Loucy (cell line): ENCODE results near the gene HGD.

Source experiments
- CTCF ChIP-seq: fragments of 200-600 bp; sonication (generic); conservative IDR thresholded peaks from 2 replicates; pipeline ENCODE4 v1.5.1; 2014; ENCODE audit warnings: mild to moderate bottlenecking, antibody characterized with exemption, low read length
- EZH2phosphoT487 ChIP-seq: fragments of 200-600 bp; IDR thresholded peaks from 2 replicates; pipeline ENCODE4 v1.6.1; 2018; ENCODE audit warnings: antibody characterized with exemption, mild to moderate bottlenecking, moderate library complexity, borderline replicate concordance

DNA sequence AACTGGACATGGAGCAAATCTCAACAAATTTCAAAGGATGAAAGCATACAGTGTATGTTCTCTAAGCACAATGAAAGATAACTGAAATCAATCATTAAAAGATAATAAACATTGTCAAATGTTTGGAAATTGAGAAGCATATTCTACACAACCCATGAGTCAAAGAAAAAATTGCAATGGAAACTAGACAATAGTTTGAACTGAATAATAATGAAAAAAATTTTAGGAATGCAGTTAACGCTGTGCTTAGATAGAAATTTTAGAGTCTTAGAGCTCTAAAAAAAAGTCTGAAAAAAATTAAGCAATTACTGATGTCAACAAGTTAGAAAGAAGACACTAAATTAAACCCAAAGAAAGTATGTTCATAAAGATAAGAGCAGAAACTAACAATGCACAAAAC is 44.8 kb upstream of the HGD start:
- TF ChIP-seq CTCF (no peak), EZH2phosphoT487 (no peak)
